Fibroblast of lung (primary cell): Measurements from ENCODE around the gene LTC4S. TPM values are rescaled to one million over a fixed set of nuclear protein-coding genes. Genes with fewer than 3 reads are reported as not detected.

ENCODE experiments used
- DNase-seq, 2 donors: peaks; one replicate each; pipeline versions ENCODE4 v3.0.0 to v3.0.0-alpha.2; 2010; ENCODE audit warnings: low read depth in 2 of 2
- H2AFZ ChIP-seq: 2 replicates; pipeline ENCODE4 v1.5.1; 2012; ENCODE audit warnings: low read length, control low read depth, inconsistent platforms
- H3K27ac ChIP-seq: 2 replicates; pipeline ENCODE4 v1.5.1; 2011; ENCODE audit warnings: low read length, control low read depth; ENCODE audit not compliant: insufficient read depth
- H3K27me3 ChIP-seq: 2 replicates; pipeline ENCODE4 v1.5.1; 2011; ENCODE audit warnings: mild to moderate bottlenecking, low read length; ENCODE audit not compliant: control insufficient read depth, insufficient read depth
- H3K36me3 ChIP-seq: 2 replicates; pipeline ENCODE4 v1.5.1; 2011; ENCODE audit warnings: low read length; ENCODE audit not compliant: control insufficient read depth, insufficient read depth
- H3K4me1 ChIP-seq: 2 replicates; pipeline ENCODE4 v1.5.1; 2011; ENCODE audit warnings: low read length; ENCODE audit not compliant: control insufficient read depth, insufficient read depth; ENCODE audit errors: extremely low read depth
- H3K4me2 ChIP-seq: 2 replicates; pipeline ENCODE4 v1.5.1; 2011; ENCODE audit warnings: low read length, control low read depth; ENCODE audit not compliant: insufficient read depth; ENCODE audit errors: extremely low read depth
- H3K4me3 ChIP-seq, 4 experiments: fragments of 200-600 bp in 1 of 4; sonication (generic) in 1 of 4; replicated peaks in 1 of 4; 2 replicates each; pipeline ENCODE4 v1.5.1; 2011 to 2016; ENCODE audit warnings: low read length in 4 of 4, low read depth in 3 of 4, mild to moderate bottlenecking in 3 of 4, control low read depth in 2 of 4, inconsistent platforms in 1 of 4, mixed read lengths in 1 of 4; ENCODE audit not compliant: insufficient read depth in 1 of 4; ENCODE audit errors: control extremely low read depth in 1 of 4
- H3K79me2 ChIP-seq: 2 replicates; pipeline ENCODE4 v1.5.1; 2012; ENCODE audit warnings: mild to moderate bottlenecking, low read length, inconsistent platforms; ENCODE audit not compliant: control insufficient read depth, insufficient read depth
- H3K9ac ChIP-seq: 2 replicates; pipeline ENCODE4 v1.5.1; 2011; ENCODE audit warnings: mild to moderate bottlenecking, low read length, control low read depth; ENCODE audit not compliant: insufficient read depth
- H3K9me3 ChIP-seq: 2 replicates; pipeline ENCODE4 v1.5.1; 2012; ENCODE audit warnings: low read depth, low read length; ENCODE audit not compliant: control insufficient read depth, insufficient read depth
- H4K20me1 ChIP-seq: 2 replicates; pipeline ENCODE4 v1.5.1; 2011; ENCODE audit warnings: low read length; ENCODE audit not compliant: control insufficient read depth, insufficient read depth; ENCODE audit errors: extremely low read depth
- EZH2 ChIP-seq: IDR thresholded peaks from 2 replicates; pipeline ENCODE4 v1.5.1; 2012; ENCODE audit warnings: low read length, control low read depth, mild to moderate bottlenecking; ENCODE audit errors: missing control alignments
- polyA plus RNA-seq, 2 donors: library from polyadenylated mRNA; depleted of rRNA in 1 of 2; stranded (reverse) in 1 of 2; unstranded in 1 of 2; fragments of >200 nt; gene quantifications; 2 replicates each; pipeline ENCODE4 v1.2.1, GENCODE V29; 2011 to 2012; ENCODE audit warnings: missing spikeins in 1 of 2
- total RNA-seq: library from RNA; depleted of rRNA; stranded (reverse); fragments of >200 nt; gene quantifications from 2 replicates; pipeline ENCODE4 v1.2.1, GENCODE V29; 2014
- TF ChIP-seq, protein P1 (sequence below), 2 donors: IDR thresholded peaks in 1 of 2; conservative IDR thresholded peaks in 1 of 2; 1 replicate in 1 of 2; 2 replicates in 1 of 2; pipeline ENCODE4 v1.5.1; 2011 to 2012; ENCODE audit warnings: low read length in 2 of 2, control low read depth in 1 of 2, inconsistent platforms in 1 of 2, low read depth in 1 of 2, mild to moderate bottlenecking in 1 of 2

Gene LTC4S
- total and polyA plus RNA-seq, 2 donors (not counting 1 experiment from before 2014, with no cell fraction given) = 0.32 to 0.83 TPM

DNA sequence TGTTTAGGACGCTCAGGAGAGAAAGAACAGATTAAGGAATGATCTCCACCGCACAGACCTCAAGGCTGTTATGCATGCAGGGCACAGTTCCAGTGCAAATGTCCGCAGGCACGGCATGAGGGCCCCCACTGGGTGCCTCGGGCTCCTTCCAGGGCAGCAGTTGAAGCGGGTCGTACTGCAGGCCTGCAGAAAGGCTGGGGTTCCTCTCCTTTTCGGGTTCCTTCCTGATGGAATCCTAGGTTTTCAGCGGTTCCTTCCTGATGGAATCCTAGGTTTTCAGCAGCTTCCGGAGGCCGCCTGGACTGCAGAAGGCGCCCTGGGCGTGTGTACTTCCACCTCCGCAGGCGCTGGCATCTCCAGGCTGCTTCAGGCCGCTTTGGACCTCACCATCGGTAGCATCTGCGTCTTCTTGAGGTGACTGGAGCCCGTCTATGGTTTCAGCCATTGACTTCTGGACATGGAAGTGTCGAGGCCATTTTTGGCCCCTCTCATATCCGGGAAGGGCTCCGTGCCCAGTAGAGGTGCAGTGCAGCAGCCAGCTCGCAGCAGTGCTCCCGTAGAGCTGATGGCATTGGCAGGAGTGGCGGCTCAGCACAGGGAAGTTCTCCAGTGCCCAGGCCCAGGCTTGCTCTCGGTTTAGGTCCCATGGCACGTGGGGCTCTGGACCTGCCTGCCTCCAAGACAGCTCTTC is 18.5 kb downstream of the LTC4S start:
- H3K79me2 ChIP-seq = no peaks in the 10 kb centered on the region
- H4K20me1 ChIP-seq = no peaks in the 10 kb centered on the region
- H3K9ac ChIP-seq = no peak overlapping the region
- no peak overlapping the region for H3K4me3 ChIP-seq
- no peak for TF ChIP-seq EZH2
- TF ChIP-seq, protein P1, sequence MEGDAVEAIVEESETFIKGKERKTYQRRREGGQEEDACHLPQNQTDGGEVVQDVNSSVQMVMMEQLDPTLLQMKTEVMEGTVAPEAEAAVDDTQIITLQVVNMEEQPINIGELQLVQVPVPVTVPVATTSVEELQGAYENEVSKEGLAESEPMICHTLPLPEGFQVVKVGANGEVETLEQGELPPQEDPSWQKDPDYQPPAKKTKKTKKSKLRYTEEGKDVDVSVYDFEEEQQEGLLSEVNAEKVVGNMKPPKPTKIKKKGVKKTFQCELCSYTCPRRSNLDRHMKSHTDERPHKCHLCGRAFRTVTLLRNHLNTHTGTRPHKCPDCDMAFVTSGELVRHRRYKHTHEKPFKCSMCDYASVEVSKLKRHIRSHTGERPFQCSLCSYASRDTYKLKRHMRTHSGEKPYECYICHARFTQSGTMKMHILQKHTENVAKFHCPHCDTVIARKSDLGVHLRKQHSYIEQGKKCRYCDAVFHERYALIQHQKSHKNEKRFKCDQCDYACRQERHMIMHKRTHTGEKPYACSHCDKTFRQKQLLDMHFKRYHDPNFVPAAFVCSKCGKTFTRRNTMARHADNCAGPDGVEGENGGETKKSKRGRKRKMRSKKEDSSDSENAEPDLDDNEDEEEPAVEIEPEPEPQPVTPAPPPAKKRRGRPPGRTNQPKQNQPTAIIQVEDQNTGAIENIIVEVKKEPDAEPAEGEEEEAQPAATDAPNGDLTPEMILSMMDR (conservative IDR thresholded peaks at IDR 0.05 in 1 of 2, IDR thresholded peaks at IDR 0.05 in 1 of 2; ENCODE audit: low read depth in 1 of 2, low read length in 2 of 2) = no peak
- H3K4me2 ChIP-seq = no peak overlapping the region
- H3K36me3 ChIP-seq = peaks cover 6% of the 10 kb centered on the region
- H3K27me3 ChIP-seq = no peaks in the 10 kb centered on the region
- no peak overlapping the region for H3K27ac ChIP-seq
- H3K4me1 ChIP-seq = no peaks in the 10 kb centered on the region
- no peak for DNase-seq
- no peaks in the 10 kb centered on the region for H3K9me3 ChIP-seq
- no peak overlapping the region for H2AFZ ChIP-seq

DNA sequence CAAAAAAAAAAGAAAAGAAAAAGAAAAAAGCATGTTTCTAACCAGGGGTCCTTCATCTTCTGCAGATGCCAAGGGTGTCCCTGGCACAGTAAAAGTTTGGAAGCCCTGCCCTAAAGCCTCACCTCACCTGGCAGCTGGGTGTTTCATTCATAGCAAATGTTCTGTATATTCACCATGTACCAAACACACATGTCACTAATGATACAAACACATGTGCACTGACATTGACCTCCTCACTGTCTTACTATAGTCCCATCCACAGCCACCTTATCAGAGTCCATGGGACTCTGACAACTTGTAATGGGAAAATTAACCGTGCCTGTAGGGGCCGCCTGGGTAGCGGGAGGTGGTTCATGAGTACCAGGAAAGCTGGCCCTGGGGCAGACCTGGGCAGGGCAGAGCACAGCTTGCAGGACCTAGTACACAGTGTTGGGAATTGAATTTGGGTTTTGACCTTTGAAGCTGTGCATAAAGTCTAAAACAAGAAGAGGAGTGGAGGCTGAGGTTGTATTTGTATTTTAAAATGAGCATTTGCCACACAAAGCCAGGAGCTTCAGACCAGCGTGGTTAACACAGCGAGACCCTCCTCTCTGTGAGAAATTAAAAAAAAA is 19.3 kb downstream of the LTC4S start:
- Histone ChIP-seq H2AFZ (no peak overlapping the region), H3K27me3 (no peaks in the 10 kb centered on the region), H3K36me3 (peaks cover 6% of the 10 kb centered on the region), H3K4me1 (peaks cover 3% of the 10 kb centered on the region), H4K20me1 (no peaks in the 10 kb centered on the region), H3K9ac (no peak overlapping the region), H3K4me2 (no peak overlapping the region), H3K4me3 (no peak overlapping the region), H3K9me3 (no peaks in the 10 kb centered on the region), H3K27ac (no peak overlapping the region), H3K79me2 (no peaks in the 10 kb centered on the region)
- TF ChIP-seq, protein P1 (conservative IDR thresholded peaks at IDR 0.05 in 1 of 2, IDR thresholded peaks at IDR 0.05 in 1 of 2; ENCODE audit: low read depth in 1 of 2, low read length in 2 of 2) = no peak
- no peak for TF ChIP-seq EZH2
- DNase-seq = no peak

DNA sequence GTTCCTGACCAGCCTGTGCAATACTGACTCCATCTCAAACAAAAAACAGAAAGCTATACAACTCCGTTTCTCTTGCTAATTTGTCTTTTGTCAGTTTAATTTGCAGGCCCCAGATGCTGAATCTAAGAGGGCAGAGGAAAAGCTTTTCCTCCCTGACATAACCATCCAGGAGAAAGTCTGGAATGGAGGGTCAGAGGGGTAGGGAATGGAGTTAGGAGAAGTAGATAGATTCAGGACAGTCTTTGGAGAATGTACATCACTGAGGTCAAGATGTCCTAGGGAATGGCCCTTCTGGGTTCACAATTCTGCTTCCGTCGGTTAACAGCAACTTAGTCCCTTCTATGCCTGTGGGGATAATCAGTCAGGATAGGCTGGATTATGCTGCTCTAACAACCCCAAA is 20.3 kb downstream of the LTC4S start:
- H3K4me3 ChIP-seq = no peak overlapping the region
- H3K4me1 ChIP-seq = peaks cover 9% of the 10 kb centered on the region
- TF ChIP-seq, protein P1 (conservative IDR thresholded peaks at IDR 0.05 in 1 of 2, IDR thresholded peaks at IDR 0.05 in 1 of 2; ENCODE audit: low read depth in 1 of 2, low read length in 2 of 2) = no peak
- TF ChIP-seq EZH2 = no peak
- no peak for DNase-seq
- no peak overlapping the region for H3K27ac ChIP-seq
- H3K4me2 ChIP-seq = no peak overlapping the region
- no peak overlapping the region for H2AFZ ChIP-seq
- peaks cover 6% of the 10 kb centered on the region for H3K36me3 ChIP-seq
- H3K79me2 ChIP-seq = no peaks in the 10 kb centered on the region
- H4K20me1 ChIP-seq = no peaks in the 10 kb centered on the region
- H3K9ac ChIP-seq = no peak overlapping the region
- no peaks in the 10 kb centered on the region for H3K27me3 ChIP-seq
- H3K9me3 ChIP-seq = no peaks in the 10 kb centered on the region
